Neuronal stem cell (in vitro differentiated cells): Measurements from ENCODE around the gene KLK14.
A peak's percentile ranks its signal among the peaks of the same experiment; 100 is the strongest.

ENCODE experiments used
- DNase-seq: peaks from one replicate; pipeline ENCODE4 v3.0.0-alpha.2; 2013; ENCODE audit warnings: low spot score
- H2AFZ ChIP-seq: one replicate; pipeline ENCODE4 v1.6.1; 2013; ENCODE audit warnings: mild to moderate bottlenecking, low read length, inconsistent platforms
- H2AK5ac ChIP-seq: 2 replicates; pipeline ENCODE4 v1.6.1; 2013; ENCODE audit warnings: low read depth, mild to moderate bottlenecking, inconsistent platforms, low read length, moderate library complexity, mixed read lengths
- H2BK120ac ChIP-seq: 2 replicates; pipeline ENCODE4 v1.6.1; 2013; ENCODE audit warnings: low read depth, mild to moderate bottlenecking, inconsistent platforms, low read length, moderate library complexity, mixed read lengths
- H2BK12ac ChIP-seq: one replicate; pipeline ENCODE4 v1.6.1; 2013; ENCODE audit warnings: low read length, inconsistent platforms
- H2BK15ac ChIP-seq: 2 replicates; pipeline ENCODE4 v1.6.1; 2013; ENCODE audit warnings: mild to moderate bottlenecking, low read length, inconsistent platforms, mixed read lengths
- H2BK5ac ChIP-seq: one replicate; pipeline ENCODE4 v1.6.1; 2013; ENCODE audit warnings: inconsistent platforms, mild to moderate bottlenecking, low read length, moderate library complexity
- H3K14ac ChIP-seq: one replicate; pipeline ENCODE4 v1.6.1; 2013; ENCODE audit warnings: low read length, inconsistent platforms
- H3K18ac ChIP-seq: 2 replicates; pipeline ENCODE4 v1.6.1; 2013; ENCODE audit warnings: low read length, inconsistent platforms
- H3K23ac ChIP-seq: 2 replicates; pipeline ENCODE4 v1.6.1; 2013; ENCODE audit warnings: low read depth, mild to moderate bottlenecking, mixed read lengths, low read length, inconsistent platforms; ENCODE audit not compliant: poor library complexity
- H3K27ac ChIP-seq: replicated peaks from 3 replicates; pipeline ENCODE4 v1.5.1; 2013; ENCODE audit warnings: low read length, inconsistent platforms
- H3K27me3 ChIP-seq, 3 experiments: 2 replicates each; pipeline ENCODE4 v1.6.1; 2013; ENCODE audit warnings: low read length in 3 of 3, mild to moderate bottlenecking in 2 of 3, inconsistent platforms in 1 of 3, low read depth in 1 of 3, mixed read lengths in 1 of 3, moderate library complexity in 1 of 3; ENCODE audit not compliant: control insufficient read depth in 3 of 3, insufficient read depth in 3 of 3
- H3K36me3 ChIP-seq, 2 donors: replicated peaks in 1 of 2; 2 replicates each; pipeline ENCODE4 v1.6.1; 2013; ENCODE audit warnings: low read length in 2 of 2; ENCODE audit not compliant: control insufficient read depth in 2 of 2, insufficient read depth in 2 of 2
- H3K4ac ChIP-seq: 2 replicates; pipeline ENCODE4 v1.6.1; 2013; ENCODE audit warnings: inconsistent platforms, mild to moderate bottlenecking, low read length, moderate library complexity
- H3K4me1 ChIP-seq, 2 donors: 1 replicate in 1 of 2; 2 replicates in 1 of 2; pipeline ENCODE4 v1.6.1; 2013; ENCODE audit warnings: low read length in 2 of 2, low read depth in 1 of 2; ENCODE audit not compliant: control insufficient read depth in 2 of 2, insufficient read depth in 1 of 2
- H3K4me2 ChIP-seq: one replicate; pipeline ENCODE4 v1.6.1; 2013; ENCODE audit warnings: mild to moderate bottlenecking, low read length, inconsistent platforms; ENCODE audit not compliant: insufficient read depth, poor library complexity, severe bottlenecking
- H3K4me3 ChIP-seq, 2 donors: 2 replicates each; pipeline ENCODE4 v1.5.1; 2013; ENCODE audit warnings: low read length in 2 of 2, mild to moderate bottlenecking in 2 of 2, inconsistent platforms in 1 of 2, moderate library complexity in 1 of 2
- H3K79me1 ChIP-seq: one replicate; pipeline ENCODE4 v1.6.1; 2013; ENCODE audit warnings: low read depth, mild to moderate bottlenecking, inconsistent platforms, low read length, moderate library complexity
- H3K9ac ChIP-seq: one replicate; pipeline ENCODE4 v1.6.1; 2013; ENCODE audit warnings: mild to moderate bottlenecking, low read depth, low read length, inconsistent platforms; ENCODE audit not compliant: poor library complexity
- H3K9me3 ChIP-seq, 2 donors: replicated peaks in 1 of 2; 2 replicates each; pipeline versions ENCODE3 to v1.6.1; 2013; ENCODE audit warnings: low read length in 2 of 2, mild to moderate bottlenecking in 2 of 2, inconsistent platforms in 1 of 2, low read depth in 1 of 2, mixed read lengths in 1 of 2, moderate library complexity in 1 of 2; ENCODE audit not compliant: control insufficient read depth in 2 of 2, insufficient read depth in 1 of 2
- H4K8ac ChIP-seq: one replicate; pipeline ENCODE4 v1.6.1; 2013; ENCODE audit warnings: low read depth, mild to moderate bottlenecking, inconsistent platforms, low read length, moderate library complexity
- H4K91ac ChIP-seq: one replicate; pipeline ENCODE4 v1.6.1; 2013; ENCODE audit warnings: low read length, low read depth, mild to moderate bottlenecking, inconsistent platforms; ENCODE audit not compliant: poor library complexity
- WGBS, 2 donors: extraction: QIAGEN DNeasy Blood & Tissue Kit; methylation state at CpG; one replicate each; pipeline ENCODE4 v1.1.7; 2013; ENCODE audit warnings: missing lambda C conversion rate in 2 of 2, mixed read lengths in 1 of 2; ENCODE audit not compliant: insufficient read length in 2 of 2, insufficient replicate concordance in 1 of 2; ENCODE audit errors: extremely low coverage in 2 of 2; 5-methylcytosine and 5-hydroxymethylcytosine counted together

KLK14 gene

GRCh38 chr19:51066393-51067186 is 16.1 kb downstream of the KLK14 start:
- H3K14ac ChIP-seq, result no peak overlapping the region
- no peak overlapping the region for H4K91ac ChIP-seq
- no peak overlapping the region for H2BK120ac ChIP-seq
- no peak for DNase-seq
- H2AK5ac ChIP-seq, result no peak overlapping the region
- peaks cover 0 to 39% (median 17%) of the 10 kb centered on the region in 3 experiments for H3K27me3 ChIP-seq
- no peaks in the 10 kb centered on the region for H3K36me3 ChIP-seq
- 100% methylated on average over 1 of the region's 7 CpGs; no CpG with 5 or more reads in 1 of the 2 donors for WGBS, 2 donors
- no peak overlapping the region for H2BK12ac ChIP-seq
- H2BK5ac ChIP-seq, result no peak overlapping the region
- H3K4me2 ChIP-seq, result no peak overlapping the region
- no peak overlapping the region for H3K9ac ChIP-seq
- H3K79me1 ChIP-seq, result no peaks in the 10 kb centered on the region
- H2AFZ ChIP-seq, result no peak overlapping the region
- no peak overlapping the region for H2BK15ac ChIP-seq
- no peak overlapping the region for H3K4ac ChIP-seq
- H3K4me3 ChIP-seq, result no peak overlapping the region
- H4K8ac ChIP-seq, result no peak overlapping the region
- no peaks in the 10 kb centered on the region for H3K9me3 ChIP-seq
- no peak overlapping the region for H3K18ac ChIP-seq
- no peak overlapping the region for H3K27ac ChIP-seq
- H3K4me1 ChIP-seq, result peaks cover 3% of the 10 kb centered on the region in 2 donors
- H3K23ac ChIP-seq, result no peak overlapping the region

GRCh38 chr19:51065221-51065960 is 17.3 kb downstream of the KLK14 start:
- no CpG with 5 or more reads among the region's 25 CpGs for WGBS, 2 donors
- peak overlapping the region in 1 of 2 donors; percentile 68 for H3K4me3 ChIP-seq
- H3K36me3 ChIP-seq, result no peaks in the 10 kb centered on the region
- H3K18ac ChIP-seq, result no peak overlapping the region
- H4K8ac ChIP-seq, result no peak overlapping the region
- H3K23ac ChIP-seq, result peak overlapping the region; percentile 23
- no peak overlapping the region for H2BK15ac ChIP-seq
- H3K4me1 ChIP-seq, result peaks cover 3% of the 10 kb centered on the region in 2 donors
- H3K9ac ChIP-seq, result no peak overlapping the region
- H2BK5ac ChIP-seq, result no peak overlapping the region
- H2BK120ac ChIP-seq, result no peak overlapping the region
- no peak for DNase-seq
- no peak overlapping the region for H4K91ac ChIP-seq
- peaks cover 0 to 39% (median 17%) of the 10 kb centered on the region in 3 experiments for H3K27me3 ChIP-seq
- H3K14ac ChIP-seq, result no peak overlapping the region
- H3K79me1 ChIP-seq, result no peaks in the 10 kb centered on the region
- no peak overlapping the region for H3K4ac ChIP-seq
- H2AFZ ChIP-seq, result peak overlapping the region; percentile 71
- no peaks in the 10 kb centered on the region for H3K9me3 ChIP-seq
- H3K4me2 ChIP-seq, result peak overlapping the region; percentile 55
- no peak overlapping the region for H2BK12ac ChIP-seq
- H3K27ac ChIP-seq, result no peak overlapping the region
- H2AK5ac ChIP-seq, result no peak overlapping the region

GRCh38 chr19:51064534-51065220 is 18.0 kb downstream of the KLK14 start, which contains the start of gene KLK13:
Gene KLK13 (minus strand): TSS chr19:51065092. CDS start chr19:51065067, 25 bp downstream.
- no peak within 1 kb of the TSS for H3K27ac ChIP-seq
- peak within 1 kb of the TSS; percentile 1 for H3K14ac ChIP-seq
- H2AK5ac ChIP-seq, result no peak within 1 kb of the TSS
- H3K9ac ChIP-seq, result no peak within 1 kb of the TSS
- H3K27me3 ChIP-seq, result peaks cover 0 to 39% (median 17%) of the 10 kb centered on the region in 3 experiments
- H3K4me2 ChIP-seq, result peak within 1 kb of the TSS; percentile 55
- no peak within 1 kb of the TSS for H4K8ac ChIP-seq
- no peaks in the 10 kb centered on the region for H3K79me1 ChIP-seq
- H4K91ac ChIP-seq, result no peak within 1 kb of the TSS
- no peak for DNase-seq
- H2BK12ac ChIP-seq, result no peak within 1 kb of the TSS
- H3K4ac ChIP-seq, result no peak within 1 kb of the TSS
- H2BK15ac ChIP-seq, result no peak within 1 kb of the TSS
- WGBS, 2 donors, result no CpG with 5 or more reads among the region's 38 CpGs
- H3K36me3 ChIP-seq, result no peaks in the 10 kb centered on the region
- H2BK120ac ChIP-seq, result no peak within 1 kb of the TSS
- H3K9me3 ChIP-seq, result no peaks in the 10 kb centered on the region
- H3K4me3 ChIP-seq, result peak within 1 kb of the TSS in 1 of 2 donors; percentile 68
- H2AFZ ChIP-seq, result peak within 1 kb of the TSS; percentile 71
- H3K4me1 ChIP-seq, result peaks cover 3% of the 10 kb centered on the region in 2 donors
- peak within 1 kb of the TSS; percentile 23 for H3K23ac ChIP-seq
- H3K18ac ChIP-seq, result no peak within 1 kb of the TSS
- no peak within 1 kb of the TSS for H2BK5ac ChIP-seq
